ENCODE results near the gene CERS5. TPM values are rescaled to one million over a fixed set of nuclear protein-coding genes. Genes with fewer than 3 reads are reported as not detected.

Gene CERS5
- polyA plus RNA-seq, 1 of the 3 experiments (the other 2 are of a cell fraction) = 56.9 TPM

DNA sequence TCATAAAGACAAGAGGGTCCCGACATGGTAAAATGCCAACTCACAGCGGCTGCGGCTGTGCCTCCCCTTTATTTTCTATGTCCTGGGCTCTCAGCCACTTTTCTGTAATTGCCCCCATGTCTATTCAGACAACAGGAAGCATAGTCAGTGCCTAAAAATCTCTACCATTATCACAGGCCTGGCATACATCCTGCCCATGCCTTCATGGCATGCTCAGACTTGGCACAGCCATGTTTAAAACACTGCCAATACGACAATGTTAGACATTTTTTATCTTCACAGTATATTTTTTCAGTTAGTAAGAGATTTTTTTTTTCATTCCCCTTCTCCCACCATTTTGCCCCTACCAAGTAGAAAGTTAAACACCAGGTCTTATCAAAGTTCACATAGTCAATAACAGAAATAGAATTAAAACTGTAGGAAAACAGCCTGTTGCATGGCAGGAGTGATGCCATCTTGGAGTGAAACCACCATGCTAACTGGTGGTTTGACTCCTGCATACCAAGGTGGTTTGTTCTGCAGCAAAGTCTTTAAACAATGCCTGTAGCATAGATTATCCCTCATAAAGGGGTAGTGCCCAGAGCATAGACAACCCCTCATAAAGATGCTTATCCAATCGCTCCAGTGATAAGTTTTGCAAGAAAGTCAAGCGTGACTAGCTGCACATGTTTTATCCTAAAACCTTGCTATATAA lies 18.9 kb upstream of the CERS5 start (continued):
- TF ChIP-seq MAX (IDR thresholded peaks at IDR 0.05; ENCODE audit: low read depth) (peak; percentile 95), MEF2A (IDR thresholded peaks at IDR 0.05; ENCODE audit: borderline replicate concordance, low read depth) (0 out of 2 replicates have a peak, but pooled peaks have one; percentile 17), NFIC (IDR thresholded peaks at IDR 0.05; ENCODE audit: borderline replicate concordance) (peak; percentile 95), TEAD4 (IDR thresholded peaks at IDR 0.05; ENCODE audit: borderline replicate concordance, insufficient read depth) (peak; percentile 84), SIN3A (IDR thresholded peaks at IDR 0.05; ENCODE audit: borderline replicate concordance, low read depth, low read length) (no peak), RXRA (IDR thresholded peaks at IDR 0.05; ENCODE audit: borderline replicate concordance, low read depth) (peak; percentile 46; the same call in 1 of the 2 replicates), JUND (IDR thresholded peaks at IDR 0.05) (peak; percentile 73), SMC3 (IDR thresholded peaks at IDR 0.05; ENCODE audit: low read depth, low read length) (no peak), TAF1 (IDR thresholded peaks at IDR 0.05; ENCODE audit: borderline replicate concordance, low read depth, low read length) (0 out of 2 replicates have a peak, but pooled peaks have one; percentile 11), TCF12 (IDR thresholded peaks at IDR 0.05) (peak; percentile 89), POLR2AphosphoS5 (IDR thresholded peaks at IDR 0.05; ENCODE audit: low read depth, low read length) (no peak)
- TF ChIP-seq, protein P1, sequence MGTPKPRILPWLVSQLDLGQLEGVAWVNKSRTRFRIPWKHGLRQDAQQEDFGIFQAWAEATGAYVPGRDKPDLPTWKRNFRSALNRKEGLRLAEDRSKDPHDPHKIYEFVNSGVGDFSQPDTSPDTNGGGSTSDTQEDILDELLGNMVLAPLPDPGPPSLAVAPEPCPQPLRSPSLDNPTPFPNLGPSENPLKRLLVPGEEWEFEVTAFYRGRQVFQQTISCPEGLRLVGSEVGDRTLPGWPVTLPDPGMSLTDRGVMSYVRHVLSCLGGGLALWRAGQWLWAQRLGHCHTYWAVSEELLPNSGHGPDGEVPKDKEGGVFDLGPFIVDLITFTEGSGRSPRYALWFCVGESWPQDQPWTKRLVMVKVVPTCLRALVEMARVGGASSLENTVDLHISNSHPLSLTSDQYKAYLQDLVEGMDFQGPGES (IDR thresholded peaks at IDR 0.05; ENCODE audit: low read depth, low read length) = no peak

DNA sequence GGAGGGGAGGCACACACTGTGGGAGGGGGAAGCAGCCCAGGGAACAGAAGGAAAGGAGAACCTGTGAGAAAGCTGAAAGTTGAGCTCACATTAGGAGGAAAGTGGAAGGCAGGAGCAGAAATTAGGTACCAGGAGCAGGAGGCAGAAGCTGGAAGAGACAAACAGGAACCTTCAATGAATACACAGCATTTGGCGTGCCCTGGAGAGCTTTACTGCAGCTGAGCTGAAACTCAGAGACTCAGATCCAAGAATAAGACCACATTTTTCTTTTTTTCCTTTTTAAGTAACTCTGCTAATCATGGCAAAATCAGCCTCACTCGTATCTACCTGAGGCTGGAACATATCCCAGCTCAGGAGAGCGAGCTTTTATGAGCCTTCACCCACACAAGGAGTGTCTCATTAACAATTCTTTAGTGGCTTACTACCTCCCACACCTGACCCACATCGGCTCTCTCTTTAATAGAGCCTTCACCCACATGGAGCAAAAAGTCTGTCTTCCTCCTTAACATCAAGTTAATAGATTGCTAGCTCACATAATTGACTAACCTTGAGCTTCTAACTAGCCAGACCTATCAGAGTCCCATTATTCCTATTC lies 18.2 kb upstream of the CERS5 start:
- 76% methylated on average over 4 of the region's 4 CpGs for WGBS (ENCODE audit: low lambda C conversion rate)

More for the DNA sequence above, 18.2 kb upstream of the CERS5 start:
- Histone ChIP-seq H3K9ac (peak overlapping the region; percentile 69), H3F3A (replicated peaks; ENCODE audit: insufficient read depth) (peaks cover 60% of the 10 kb centered on the region), H3K4me1 (ENCODE audit: control insufficient read depth in 1 of 2, insufficient read depth in 2 of 2, low read depth in 1 of 2, low read length in 1 of 2) (peaks cover 8 to 49% of the 10 kb centered on the region in 2 experiments), H3K4me2 (peak overlapping the region; percentile 68), H2AFZ (ENCODE audit: low read depth) (peak overlapping the region; percentile 38), H4K20me1 (ENCODE audit: insufficient read depth) (no peaks in the 10 kb centered on the region), H3K9me2 (no peaks in the 10 kb centered on the region), H3K4me3 (ENCODE audit: low read depth in 2 of 2, low read length in 1 of 2) (no peak overlapping the region; a peak in 1 of 4 replicates), H3K27me3 (ENCODE audit: insufficient read depth) (no peaks in the 10 kb centered on the region), H3K9me3 (no peaks in the 10 kb centered on the region), H3K36me3 (replicated peaks in 1 of 2; ENCODE audit: control insufficient read depth in 1 of 2, insufficient read depth in 2 of 2, low read length in 1 of 2) (peaks cover 29 to 44% of the 10 kb centered on the region in 2 experiments), H3K27ac (ENCODE audit: low read depth in 2 of 2, low read length in 1 of 2) (peak overlapping the region; percentile 35 to 93; a peak in 3 of 4 replicates), H3K79me2 (ENCODE audit: insufficient read depth) (peaks cover 64% of the 10 kb centered on the region)
- DNase-seq = no peak
- CTCF ChIA-PET = interaction anchor here (0.9 to 5.1 kb wide), 8 partner anchors 9 to 129 kb away, joined by 3 to 24 read pairs (median 6); partner anchors contain the start of gene COX14
- POLR2A ChIA-PET = interaction anchor here (0.7 kb wide), 1 partner anchor 74 kb away, joined by 3 read pairs; no protein-coding TSS in a partner anchor
- TF ChIP-seq, protein P2, sequence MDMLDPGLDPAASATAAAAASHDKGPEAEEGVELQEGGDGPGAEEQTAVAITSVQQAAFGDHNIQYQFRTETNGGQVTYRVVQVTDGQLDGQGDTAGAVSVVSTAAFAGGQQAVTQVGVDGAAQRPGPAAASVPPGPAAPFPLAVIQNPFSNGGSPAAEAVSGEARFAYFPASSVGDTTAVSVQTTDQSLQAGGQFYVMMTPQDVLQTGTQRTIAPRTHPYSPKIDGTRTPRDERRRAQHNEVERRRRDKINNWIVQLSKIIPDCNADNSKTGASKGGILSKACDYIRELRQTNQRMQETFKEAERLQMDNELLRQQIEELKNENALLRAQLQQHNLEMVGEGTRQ (IDR thresholded peaks at IDR 0.05; ENCODE audit: borderline replicate concordance, low read depth, low read length) = no peak
- TF ChIP-seq FOXM1 (IDR thresholded peaks at IDR 0.05; ENCODE audit: low read depth) = no peak
